HS-5 (cell line): Measurements from ENCODE around the gene APAF1.
"Not testable (repeated sequence)": the region's sequence is repeated elsewhere in the genome, so short reads cannot be mapped to it uniquely, and the experiment has no call there.

Experiments
- DNase-seq: peaks from one replicate; pipeline ENCODE4 v3.0.0-alpha.2; 2012; ENCODE audit warnings: low read depth

APAF1 gene, protein sequence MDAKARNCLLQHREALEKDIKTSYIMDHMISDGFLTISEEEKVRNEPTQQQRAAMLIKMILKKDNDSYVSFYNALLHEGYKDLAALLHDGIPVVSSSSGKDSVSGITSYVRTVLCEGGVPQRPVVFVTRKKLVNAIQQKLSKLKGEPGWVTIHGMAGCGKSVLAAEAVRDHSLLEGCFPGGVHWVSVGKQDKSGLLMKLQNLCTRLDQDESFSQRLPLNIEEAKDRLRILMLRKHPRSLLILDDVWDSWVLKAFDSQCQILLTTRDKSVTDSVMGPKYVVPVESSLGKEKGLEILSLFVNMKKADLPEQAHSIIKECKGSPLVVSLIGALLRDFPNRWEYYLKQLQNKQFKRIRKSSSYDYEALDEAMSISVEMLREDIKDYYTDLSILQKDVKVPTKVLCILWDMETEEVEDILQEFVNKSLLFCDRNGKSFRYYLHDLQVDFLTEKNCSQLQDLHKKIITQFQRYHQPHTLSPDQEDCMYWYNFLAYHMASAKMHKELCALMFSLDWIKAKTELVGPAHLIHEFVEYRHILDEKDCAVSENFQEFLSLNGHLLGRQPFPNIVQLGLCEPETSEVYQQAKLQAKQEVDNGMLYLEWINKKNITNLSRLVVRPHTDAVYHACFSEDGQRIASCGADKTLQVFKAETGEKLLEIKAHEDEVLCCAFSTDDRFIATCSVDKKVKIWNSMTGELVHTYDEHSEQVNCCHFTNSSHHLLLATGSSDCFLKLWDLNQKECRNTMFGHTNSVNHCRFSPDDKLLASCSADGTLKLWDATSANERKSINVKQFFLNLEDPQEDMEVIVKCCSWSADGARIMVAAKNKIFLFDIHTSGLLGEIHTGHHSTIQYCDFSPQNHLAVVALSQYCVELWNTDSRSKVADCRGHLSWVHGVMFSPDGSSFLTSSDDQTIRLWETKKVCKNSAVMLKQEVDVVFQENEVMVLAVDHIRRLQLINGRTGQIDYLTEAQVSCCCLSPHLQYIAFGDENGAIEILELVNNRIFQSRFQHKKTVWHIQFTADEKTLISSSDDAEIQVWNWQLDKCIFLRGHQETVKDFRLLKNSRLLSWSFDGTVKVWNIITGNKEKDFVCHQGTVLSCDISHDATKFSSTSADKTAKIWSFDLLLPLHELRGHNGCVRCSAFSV (N-terminal part only)

DNA sequence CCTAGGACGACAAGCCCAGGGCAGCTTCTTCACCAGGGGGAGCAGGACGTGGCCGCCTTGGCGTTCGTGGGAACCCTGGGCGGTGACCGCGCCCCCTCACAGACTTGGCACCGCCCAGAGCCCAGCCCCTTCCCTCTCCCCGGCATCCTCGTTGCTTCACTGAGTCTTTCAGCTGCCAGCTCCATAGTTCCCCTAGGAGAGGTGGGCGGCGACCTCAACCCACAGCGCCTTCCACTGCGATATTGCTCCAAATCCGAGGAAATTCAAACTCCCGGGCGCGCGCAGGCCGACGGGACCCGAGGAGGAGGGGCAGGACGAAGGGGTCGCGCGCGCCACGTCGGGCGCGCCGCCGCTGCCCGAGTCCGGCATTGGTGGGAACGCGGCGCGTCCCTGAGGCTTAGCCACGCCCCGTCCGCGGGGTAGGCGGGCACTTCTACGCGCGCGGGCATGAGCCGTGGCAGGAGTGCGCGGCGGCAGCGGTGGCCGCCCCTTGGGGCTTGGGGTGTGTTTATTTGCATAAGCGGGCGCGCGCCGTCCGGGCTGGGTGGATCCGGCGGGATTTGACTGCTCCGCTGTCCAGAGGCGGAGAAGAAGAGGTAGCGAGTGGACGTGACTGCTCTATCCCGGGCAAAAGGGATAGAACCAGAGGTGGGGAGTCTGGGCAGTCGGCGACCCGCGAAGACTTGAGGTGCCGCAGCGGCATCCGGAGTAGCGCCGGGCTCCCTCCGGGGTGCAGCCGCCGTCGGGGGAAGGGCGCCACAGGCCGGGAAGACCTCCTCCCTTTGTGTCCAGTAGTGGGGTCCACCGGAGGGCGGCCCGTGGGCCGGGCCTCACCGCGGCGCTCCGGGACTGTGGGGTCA is at the start of gene APAF1, which contains the start of gene IKBIP:
APAF1 (plus strand) TSS at position 579 of the 860 bp plus-strand sequence. CDS start 3,070 bp downstream, outside the sequence.
IKBIP (minus strand) TSS at position 77 of the 860 bp plus-strand sequence. CDS start 87 bp downstream, outside the sequence.
- peak; percentile 88 for DNase-seq

DNA sequence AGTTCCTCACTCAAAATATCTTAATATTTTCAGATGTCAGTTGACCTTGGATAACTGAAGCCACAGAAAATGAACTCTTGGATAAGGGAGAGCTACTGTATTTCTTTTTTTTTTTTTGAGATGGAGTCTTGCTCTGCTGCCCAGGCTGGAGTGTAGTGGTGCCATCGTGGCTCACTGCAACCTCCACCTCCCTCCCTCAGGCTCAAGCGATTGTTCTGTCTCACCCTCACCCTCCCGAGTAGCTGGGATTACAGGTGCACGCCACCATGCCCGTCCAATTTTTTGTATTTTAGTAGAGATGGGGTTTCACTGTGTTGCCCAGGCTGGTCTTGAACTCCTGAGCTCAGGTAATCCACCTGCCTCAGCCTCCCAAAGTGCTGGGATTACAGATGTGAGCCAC is 47.8 kb upstream of the APAF1 start:
- not testable (repeated sequence) for DNase-seq

DNA sequence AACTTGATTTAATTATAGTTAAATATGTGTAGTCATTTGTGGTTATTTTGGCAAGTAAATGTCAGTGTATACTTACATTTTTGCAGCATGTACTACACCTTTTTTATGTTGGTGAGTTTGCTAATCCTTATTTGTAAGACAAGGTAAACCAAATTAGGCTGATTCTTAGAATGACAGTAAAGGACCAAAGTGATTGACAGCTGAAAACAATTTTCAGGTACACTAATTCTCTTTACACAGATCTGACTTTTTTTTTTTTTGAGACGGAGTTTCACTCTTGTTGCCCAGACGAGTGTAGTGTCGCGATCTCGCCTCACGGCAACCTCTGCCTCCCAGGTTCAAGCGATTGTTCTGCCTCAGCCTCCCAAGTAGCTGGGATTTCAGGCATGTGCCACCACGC is 43.2 kb upstream of the APAF1 start:
- no peak for DNase-seq

DNA sequence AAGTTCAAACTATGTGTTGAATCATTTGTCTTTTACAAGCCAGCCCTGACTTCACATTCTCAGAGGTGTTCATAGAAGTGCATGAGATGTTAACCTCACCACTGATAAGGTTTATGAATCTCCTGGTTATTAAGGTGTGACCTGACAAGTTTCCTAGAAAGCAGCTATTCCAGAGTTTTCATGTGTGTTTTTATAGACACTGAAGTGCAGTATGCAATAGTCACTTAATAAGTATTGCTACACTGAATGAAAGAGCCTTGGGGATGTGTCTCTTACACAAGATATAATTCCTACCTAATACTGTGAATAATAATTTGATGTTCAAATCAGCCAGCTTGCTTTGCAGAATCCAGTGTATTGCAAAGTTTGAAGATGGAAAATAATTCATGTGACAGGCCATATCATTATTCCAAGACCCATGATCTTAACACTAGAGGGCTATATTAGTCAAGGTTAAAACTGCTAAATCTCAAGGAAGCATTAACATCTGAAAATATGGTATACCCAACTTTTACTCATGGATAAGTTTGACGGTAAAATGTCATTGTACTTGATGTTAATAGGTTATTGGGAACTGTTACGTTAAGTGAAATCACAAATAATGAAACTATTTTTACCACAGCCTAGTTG is 38.6 kb upstream of the APAF1 start:
- no peak for DNase-seq

DNA sequence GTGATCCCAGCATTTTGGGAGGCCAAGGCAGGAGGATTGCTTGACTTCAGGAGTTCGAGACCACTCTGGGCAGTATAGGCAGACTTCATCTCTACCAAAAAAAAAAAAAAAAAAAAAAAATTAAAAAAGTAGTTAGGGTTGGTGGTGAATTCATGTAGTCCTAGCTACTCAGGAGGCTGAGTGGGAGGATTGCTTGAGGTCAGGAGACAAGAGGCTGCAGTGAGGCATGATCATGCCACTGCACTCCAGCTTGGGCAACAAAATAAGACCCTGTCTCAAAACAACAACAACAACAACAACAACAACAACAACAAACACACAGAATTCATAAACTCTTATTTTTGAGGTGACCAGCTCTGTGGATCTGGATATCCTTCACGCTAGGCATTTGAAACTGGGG is 34.5 kb upstream of the APAF1 start:
- no peak for DNase-seq

DNA sequence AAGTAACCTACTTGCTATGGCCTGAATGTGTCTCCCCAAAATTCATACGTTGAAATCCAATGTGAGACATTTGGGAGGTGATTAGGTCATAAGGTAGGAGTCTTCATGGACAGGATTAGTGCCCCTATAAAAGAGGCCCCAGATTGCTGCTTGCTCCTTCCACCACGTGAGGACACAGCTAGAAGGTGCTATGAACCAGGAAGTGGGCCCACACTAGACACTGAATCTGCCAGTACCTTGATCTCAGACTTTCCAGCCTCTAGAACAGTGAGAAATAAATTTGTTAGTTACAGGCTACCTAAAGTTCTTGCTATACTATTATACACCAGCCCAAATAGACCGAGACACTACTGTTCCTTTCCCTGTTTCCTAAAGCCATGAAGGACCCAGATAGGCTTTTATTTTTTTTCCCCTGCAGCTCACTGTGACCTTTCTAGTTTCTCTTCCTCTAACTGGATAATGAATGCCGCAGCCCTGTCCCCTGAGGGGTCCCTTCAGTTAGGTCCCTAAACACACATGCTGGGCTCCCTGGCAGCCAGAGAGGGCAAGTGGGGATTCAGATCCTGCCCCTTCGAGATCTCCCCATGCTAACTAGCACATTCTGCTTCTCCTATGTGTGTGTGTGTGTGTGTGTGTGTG is 32.3 kb upstream of the APAF1 start:
- DNase-seq, result no peak

DNA sequence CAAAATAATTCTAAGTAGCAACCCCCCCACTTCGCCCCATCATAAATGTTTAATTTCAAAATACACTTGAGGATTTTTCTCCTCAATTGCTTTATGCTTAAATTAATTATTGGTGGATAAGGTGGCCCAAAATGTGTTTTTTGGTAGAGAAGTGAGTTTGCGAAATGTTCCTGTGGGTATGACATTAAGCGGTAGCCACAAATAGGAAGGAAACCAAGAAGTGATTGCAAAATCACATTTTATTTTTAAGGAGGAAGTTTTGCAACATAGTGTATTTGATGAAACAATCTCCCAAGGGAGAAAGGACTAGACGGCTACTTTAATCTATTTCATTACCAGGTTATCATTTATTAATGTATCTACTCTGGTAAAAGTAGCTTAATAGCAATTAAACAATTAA is 26.1 kb upstream of the APAF1 start:
- DNase-seq, result peak; percentile 40

DNA sequence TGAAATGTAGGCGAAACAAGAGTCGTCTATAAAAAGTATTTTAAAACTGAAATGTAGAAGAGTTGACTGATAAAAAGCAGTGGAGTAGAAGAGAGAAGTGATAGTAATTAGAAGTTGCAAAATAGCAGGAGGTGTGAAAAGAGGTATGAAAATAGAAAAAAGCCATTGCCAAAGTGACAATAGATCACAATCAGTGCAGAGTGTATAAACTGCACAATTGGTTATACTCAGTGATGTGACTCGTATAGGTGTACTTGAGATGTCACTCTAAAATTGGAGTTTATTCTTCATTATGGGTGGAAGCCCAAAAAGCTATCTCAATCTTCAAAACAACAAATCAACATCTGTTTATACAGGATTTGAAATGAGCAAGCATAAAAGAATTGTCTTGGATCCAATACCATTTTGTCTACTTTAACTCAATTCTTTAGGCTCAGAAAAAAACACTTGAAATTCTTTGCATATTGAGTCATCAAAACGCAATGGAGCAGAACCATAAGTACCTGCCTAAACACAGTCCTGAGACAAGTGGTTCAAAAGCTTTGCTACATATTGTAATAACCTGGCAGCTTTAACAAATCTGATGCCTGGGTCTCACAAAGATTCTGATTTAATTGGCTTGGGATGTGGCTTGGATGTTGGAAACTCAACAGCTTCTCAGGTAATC is 9.3 kb upstream of the APAF1 start:
- DNase-seq, result no peak

DNA sequence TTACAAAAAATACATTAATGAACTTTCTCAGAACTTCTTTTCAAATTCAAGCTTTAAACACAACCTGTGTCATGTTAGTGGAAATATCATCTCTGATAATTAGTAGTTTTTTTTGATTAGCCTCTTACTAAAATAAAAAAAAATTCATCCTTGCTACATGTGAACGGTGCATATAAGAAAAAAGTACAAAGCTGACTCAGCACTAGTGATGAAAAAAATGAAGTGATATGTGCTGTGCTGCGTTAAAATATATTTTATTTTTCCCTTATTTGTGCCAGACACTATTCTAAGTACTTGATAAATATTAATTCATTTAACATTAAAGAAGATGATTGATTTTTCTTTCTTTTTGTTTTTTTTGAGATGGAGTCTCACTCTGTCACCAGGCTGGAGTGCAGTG is 8.0 kb upstream of the APAF1 start:
- no peak for DNase-seq

DNA sequence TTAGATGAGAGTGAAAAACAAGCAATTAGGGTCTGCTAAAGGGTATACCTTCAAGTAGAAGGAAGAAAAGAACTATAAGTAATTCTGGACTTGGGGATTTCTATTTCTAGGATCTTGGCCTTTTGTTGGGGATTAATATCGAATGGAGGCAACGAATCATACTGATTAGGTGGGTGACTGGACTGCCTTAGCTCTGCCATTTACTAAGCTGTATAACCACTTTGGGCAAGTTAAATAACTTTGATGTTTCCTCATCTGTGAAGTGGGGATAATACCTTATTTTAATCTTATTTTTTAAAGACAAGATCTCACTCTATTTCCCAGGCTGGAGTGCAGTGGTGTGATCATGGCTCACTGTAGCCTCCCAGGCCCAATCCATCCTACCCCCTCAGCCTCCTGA is 7.1 kb upstream of the APAF1 start:
- no peak for DNase-seq

DNA sequence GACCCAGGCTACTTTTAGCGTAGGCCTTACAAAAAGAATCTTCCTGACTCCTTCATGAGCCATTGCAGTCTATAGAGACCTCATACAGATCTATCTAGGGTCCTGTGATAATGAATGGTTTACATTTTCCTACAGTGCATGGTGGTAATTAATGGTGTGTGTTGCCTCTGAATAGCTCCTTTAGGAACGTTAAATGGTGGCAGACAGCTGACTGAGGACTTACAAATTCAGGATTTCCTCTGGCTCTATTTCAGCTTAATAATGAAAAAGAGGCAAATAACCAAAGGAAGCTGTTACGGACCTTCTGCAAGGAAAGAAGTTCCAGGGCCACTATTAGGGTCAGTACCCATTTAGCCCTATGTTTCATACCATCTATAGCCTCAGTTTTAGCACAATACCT is 5.6 kb upstream of the APAF1 start:
- no peak for DNase-seq

DNA sequence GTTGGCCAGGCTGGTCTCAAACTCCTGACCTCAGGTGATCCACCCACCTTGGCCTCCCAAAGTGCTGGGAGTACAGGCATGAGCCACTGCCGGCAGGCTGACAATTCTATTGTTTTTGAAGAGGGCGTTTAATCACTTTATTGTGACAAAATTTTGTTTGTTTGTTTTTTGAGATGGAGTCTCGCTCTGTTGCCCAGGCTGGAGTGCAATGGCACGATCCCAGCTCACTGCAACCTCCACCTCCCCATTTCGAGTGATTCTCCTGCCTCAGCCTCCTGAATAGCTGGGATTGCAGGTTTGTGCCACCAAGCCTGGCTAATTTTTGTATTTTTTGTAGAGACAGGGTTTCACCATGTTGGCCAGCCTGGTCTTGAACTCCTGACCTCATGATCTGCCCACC is 2.3 kb upstream of the APAF1 start:
- DNase-seq, result not testable (repeated sequence)

DNA sequence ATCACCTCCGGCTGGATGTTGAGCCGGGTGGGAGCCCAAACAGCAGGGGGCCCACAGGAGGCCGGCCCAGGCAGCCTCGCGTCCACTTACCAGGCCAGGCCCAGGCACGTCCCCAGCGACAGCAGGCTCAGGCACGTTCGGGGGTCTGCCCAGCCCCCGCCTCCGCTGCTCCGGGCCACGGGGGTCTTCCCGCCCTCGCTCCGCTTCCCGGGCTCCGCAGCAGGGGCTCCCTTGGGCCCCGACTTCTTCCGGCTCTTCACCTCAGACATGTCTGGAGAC is 718 bp upstream of the APAF1 start:
- no peak for DNase-seq

DNA sequence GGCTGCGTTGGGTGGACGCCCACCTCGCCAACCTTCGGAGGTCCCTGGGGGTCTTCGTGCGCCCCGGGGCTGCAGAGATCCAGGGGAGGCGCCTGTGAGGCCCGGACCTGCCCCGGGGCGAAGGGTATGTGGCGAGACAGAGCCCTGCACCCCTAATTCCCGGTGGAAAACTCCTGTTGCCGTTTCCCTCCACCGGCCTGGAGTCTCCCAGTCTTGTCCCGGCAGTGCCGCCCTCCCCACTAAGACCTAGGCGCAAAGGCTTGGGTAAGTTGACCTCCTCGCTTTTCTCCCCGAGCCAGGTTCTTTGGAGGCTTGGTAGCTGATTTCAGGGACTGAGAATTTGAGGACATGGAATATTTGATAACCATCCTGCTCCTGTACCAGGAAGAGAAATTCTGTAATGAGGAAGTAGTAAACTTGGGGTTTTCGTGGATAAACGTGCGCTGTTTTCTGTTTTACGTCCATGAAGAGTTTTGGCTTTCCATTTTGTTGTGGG is 530 bp downstream of the APAF1 start:
- DNase-seq, result no peak

DNA sequence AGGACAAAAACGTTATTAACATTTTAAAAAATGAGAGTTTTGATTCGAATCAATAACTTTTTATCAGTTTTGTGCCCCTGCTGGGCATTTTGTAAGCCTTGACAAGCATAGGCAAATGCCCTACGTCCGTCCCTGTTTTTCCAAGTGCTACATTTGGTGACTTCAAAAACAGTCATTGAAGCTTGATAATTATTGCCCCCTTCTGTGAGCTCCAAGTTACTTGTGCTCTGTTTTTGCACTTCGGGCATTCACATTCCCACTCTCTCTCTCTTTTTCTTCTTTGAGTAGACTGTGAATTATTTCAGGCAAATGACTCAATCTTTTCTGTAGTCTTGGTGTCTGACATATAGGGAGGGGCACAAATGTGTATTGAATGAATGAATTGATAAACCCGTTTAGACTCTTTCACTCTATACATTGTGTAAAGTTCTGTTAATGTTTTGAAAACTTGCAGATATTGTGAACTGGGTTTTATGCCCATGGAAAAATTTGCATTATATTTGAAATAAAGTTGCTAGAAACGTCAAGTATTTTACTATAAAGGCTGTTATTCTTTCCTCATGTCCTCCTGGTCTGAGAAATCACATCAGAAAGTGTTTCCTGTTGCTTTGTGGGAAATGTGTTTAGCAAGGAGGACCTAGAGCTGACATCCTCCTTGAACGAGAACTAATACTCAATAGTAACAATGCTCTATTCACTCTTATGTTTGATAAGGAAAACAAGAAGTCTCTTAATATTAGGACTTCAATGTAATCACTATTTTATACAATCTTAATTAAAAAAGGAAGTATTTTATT is 1.4 kb downstream of the APAF1 start:
- DNase-seq, result no peak

DNA sequence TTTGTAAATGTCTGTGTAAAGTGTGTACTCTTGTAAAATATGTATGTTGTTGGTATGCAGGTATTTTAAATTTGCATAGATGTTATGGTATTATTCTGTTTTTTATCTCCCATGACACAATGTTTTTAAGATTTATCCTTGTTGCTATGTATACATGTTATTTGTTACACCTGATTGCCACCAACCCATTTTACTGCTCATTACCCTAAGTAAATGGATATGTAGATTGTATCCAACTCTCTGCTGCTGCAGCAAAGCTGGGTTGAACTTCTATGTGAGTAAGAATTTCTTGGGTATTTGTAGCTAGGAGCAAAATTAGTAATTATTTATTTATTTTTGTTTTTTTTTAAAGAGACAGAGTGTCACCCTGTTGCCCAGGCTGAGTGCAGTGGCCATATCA is 6.2 kb downstream of the APAF1 start:
- DNase-seq, result no peak

DNA sequence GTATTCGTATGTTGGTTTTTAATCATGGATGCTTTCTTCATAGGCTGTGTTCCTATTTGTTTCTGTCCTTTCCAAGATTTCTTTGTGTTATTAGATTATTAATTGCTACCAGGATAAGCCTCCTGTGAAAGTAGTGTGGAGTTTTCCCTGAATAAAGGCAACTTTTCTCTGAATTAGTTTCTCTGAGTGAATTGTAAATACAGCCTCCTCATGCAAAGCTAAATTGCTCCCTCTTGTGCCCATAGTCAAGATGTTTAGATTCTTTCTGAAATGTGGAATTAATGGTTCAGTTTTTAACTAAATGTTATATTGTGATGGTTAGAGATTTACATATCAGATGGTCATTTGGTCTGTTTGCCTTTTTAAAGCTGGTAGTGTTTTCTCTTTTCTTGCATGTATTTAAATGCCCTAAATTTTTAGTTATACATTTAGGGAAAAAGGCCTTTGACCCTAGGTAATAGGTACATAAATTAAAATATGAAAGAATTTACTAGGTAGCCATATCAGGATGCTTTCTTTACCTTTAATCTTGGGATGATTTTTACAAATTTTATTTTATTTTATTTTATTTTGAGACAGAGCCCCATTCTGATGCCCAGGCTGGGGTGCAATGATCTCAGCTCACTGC is 8.9 kb downstream of the APAF1 start:
- DNase-seq, result no peak

DNA sequence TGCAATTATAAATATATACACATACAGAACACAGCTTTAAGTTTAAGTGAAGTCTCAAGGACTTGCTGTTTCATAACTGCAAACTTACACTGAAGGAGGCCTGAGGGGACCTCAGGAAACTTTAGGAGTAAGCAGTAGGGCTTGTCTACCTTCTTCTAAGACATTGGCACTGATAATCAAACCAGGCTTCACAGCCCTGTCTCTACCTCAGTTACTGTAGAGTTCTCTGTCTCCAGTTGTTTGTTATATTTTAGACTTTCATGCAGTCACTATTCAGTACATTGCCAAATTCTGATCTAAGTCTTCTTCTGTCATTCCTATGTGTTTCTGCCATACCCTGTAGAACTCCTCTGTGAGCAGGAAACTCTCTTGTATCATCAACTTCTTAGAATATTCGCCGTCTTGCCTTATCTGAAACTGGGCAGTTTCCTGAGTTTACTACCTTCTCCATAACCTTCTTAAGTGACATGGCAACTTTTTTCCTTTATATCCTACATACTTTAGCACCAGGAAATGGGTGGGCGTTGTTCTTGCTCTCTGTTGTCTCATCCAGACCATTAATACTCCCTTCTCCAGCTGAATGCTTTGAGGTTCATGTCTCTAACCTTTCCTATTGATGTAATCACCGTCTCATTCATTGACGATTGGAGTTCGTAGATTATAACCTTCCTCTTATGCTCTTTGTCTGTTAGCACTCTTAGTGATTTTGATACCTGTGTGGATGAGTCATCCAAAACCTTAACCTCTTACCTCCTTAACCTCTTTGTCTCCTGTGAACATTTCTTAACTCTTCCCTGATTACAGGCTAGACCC is 11.4 kb downstream of the APAF1 start:
- DNase-seq, result no peak
